ENCODE measurements around the gene YIF1B. TPM values are rescaled to one million over a fixed set of nuclear protein-coding genes. Genes with fewer than 3 reads are reported as not detected.

The YIF1B gene
- polyA plus RNA-seq, 1 donor (not counting 4 experiments of a cell fraction or from before 2014, with no cell fraction given): 38.1 TPM

GRCh38 chr19:38359242-38360021 lies 43.7 kb upstream of the YIF1B start:
- H2AFZ ChIP-seq (ENCODE audit: control insufficient read depth, low read length): no peak overlapping the region

DNA sequence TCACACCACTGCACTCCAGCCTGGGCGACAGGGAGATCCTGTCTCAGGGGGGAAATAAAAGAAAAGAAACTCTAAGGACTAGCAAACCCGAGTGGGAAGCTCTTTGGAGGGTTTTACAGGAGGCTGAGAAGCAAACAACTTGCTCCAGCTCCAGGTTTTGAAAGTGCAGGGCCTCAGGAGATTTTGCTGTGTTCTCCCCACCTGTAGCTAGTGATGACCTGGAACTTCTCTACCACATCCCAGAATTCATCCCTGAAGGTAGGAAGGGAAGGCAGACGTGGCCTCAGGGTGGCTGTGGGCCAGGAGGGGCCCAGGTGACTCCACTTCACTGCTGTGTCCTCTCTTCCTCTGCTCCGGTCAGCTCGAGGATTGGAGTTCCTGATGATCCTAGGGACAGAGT lies 42.3 kb upstream of the YIF1B start:
- peaks cover 30% of the 10 kb centered on the region for H3K27me3 ChIP-seq (ENCODE audit: control insufficient read depth, extremely low read depth, insufficient read depth, low read length)
- no peak overlapping the region for H3K4me2 ChIP-seq (ENCODE audit: control insufficient read depth, extremely low read depth, insufficient read depth, low read depth, low read length)
- H3K27ac ChIP-seq (ENCODE audit: control insufficient read depth, insufficient read depth, low read length): no peak overlapping the region
- no peaks in the 10 kb centered on the region for H3K9me3 ChIP-seq (ENCODE audit: control insufficient read depth, low read depth, low read length)
- no peaks in the 10 kb centered on the region for H3K9me1 ChIP-seq (ENCODE audit: control insufficient read depth, extremely low read depth, insufficient read depth, low read length)
- no peak for TF ChIP-seq EZH2 (IDR thresholded peaks at IDR 0.05; ENCODE audit: low read length)
- TF ChIP-seq, protein P1, sequence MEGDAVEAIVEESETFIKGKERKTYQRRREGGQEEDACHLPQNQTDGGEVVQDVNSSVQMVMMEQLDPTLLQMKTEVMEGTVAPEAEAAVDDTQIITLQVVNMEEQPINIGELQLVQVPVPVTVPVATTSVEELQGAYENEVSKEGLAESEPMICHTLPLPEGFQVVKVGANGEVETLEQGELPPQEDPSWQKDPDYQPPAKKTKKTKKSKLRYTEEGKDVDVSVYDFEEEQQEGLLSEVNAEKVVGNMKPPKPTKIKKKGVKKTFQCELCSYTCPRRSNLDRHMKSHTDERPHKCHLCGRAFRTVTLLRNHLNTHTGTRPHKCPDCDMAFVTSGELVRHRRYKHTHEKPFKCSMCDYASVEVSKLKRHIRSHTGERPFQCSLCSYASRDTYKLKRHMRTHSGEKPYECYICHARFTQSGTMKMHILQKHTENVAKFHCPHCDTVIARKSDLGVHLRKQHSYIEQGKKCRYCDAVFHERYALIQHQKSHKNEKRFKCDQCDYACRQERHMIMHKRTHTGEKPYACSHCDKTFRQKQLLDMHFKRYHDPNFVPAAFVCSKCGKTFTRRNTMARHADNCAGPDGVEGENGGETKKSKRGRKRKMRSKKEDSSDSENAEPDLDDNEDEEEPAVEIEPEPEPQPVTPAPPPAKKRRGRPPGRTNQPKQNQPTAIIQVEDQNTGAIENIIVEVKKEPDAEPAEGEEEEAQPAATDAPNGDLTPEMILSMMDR (optimal IDR thresholded peaks at IDR 0.05 in 1 of 3, IDR thresholded peaks at IDR 0.05 in 1 of 3, conservative IDR thresholded peaks at IDR 0.05 in 1 of 3; ENCODE audit: extremely low read depth in 1 of 3, insufficient read depth in 2 of 3, low read length in 3 of 3): no peak
- no peaks in the 10 kb centered on the region for H4K20me1 ChIP-seq (ENCODE audit: control insufficient read depth, extremely low read depth, insufficient read depth, low read length)
- no peak overlapping the region for H3K4me3 ChIP-seq (ENCODE audit: control insufficient read depth in 2 of 3, extremely low read depth in 1 of 3, insufficient read depth in 2 of 3, low read depth in 1 of 3, low read length in 3 of 3)
- DNase-seq (ENCODE audit: low read depth, low spot score) (no peak), FAIRE-seq (no peak)
- no peaks in the 10 kb centered on the region for H3K36me3 ChIP-seq (ENCODE audit: control insufficient read depth in 2 of 2, extremely low read depth in 1 of 2, insufficient read depth in 2 of 2, low read length in 2 of 2)
- peaks cover 6% of the 10 kb centered on the region for H3K4me1 ChIP-seq (ENCODE audit: control insufficient read depth, extremely low read depth, insufficient read depth, low read length)
- no peak overlapping the region for H3K9ac ChIP-seq (ENCODE audit: control insufficient read depth, extremely low read depth, insufficient read depth, low read length)
- no peak overlapping the region for H2AFZ ChIP-seq (ENCODE audit: control insufficient read depth, low read length)
- dilution Hi-C loops (cut with MboI; ENCODE audit: extremely low pct_ligation_motif_present, low sequenced_read_pairs): no loop called here
- no peaks in the 10 kb centered on the region for H3K79me2 ChIP-seq (ENCODE audit: control insufficient read depth, insufficient read depth, low read length)

More at GRCh38 chr19:38359242-38360021, 43.7 kb upstream of the YIF1B start:
- TF ChIP-seq, protein P1 (optimal IDR thresholded peaks at IDR 0.05 in 1 of 3, IDR thresholded peaks at IDR 0.05 in 1 of 3, conservative IDR thresholded peaks at IDR 0.05 in 1 of 3; ENCODE audit: extremely low read depth in 1 of 3, insufficient read depth in 2 of 3, low read length in 3 of 3): no peak
- TF ChIP-seq EZH2 (IDR thresholded peaks at IDR 0.05; ENCODE audit: low read length): no peak
- dilution Hi-C loops (cut with MboI; ENCODE audit: extremely low pct_ligation_motif_present, low sequenced_read_pairs): no loop called here
- Histone ChIP-seq H3K4me2 (ENCODE audit: control insufficient read depth, extremely low read depth, insufficient read depth, low read depth, low read length) (no peak overlapping the region), H3K9ac (ENCODE audit: control insufficient read depth, extremely low read depth, insufficient read depth, low read length) (no peak overlapping the region), H3K27ac (ENCODE audit: control insufficient read depth, insufficient read depth, low read length) (no peak overlapping the region), H3K4me3 (ENCODE audit: control insufficient read depth in 2 of 3, extremely low read depth in 1 of 3, insufficient read depth in 2 of 3, low read depth in 1 of 3, low read length in 3 of 3) (no peak overlapping the region), H3K36me3 (ENCODE audit: control insufficient read depth in 2 of 2, extremely low read depth in 1 of 2, insufficient read depth in 2 of 2, low read length in 2 of 2) (no peaks in the 10 kb centered on the region), H3K79me2 (ENCODE audit: control insufficient read depth, insufficient read depth, low read length) (no peaks in the 10 kb centered on the region), H3K27me3 (ENCODE audit: control insufficient read depth, extremely low read depth, insufficient read depth, low read length) (peaks cover 30% of the 10 kb centered on the region), H3K9me3 (ENCODE audit: control insufficient read depth, low read depth, low read length) (no peaks in the 10 kb centered on the region), H3K4me1 (ENCODE audit: control insufficient read depth, extremely low read depth, insufficient read depth, low read length) (peaks cover 6% of the 10 kb centered on the region), H4K20me1 (ENCODE audit: control insufficient read depth, extremely low read depth, insufficient read depth, low read length) (no peaks in the 10 kb centered on the region), H3K9me1 (ENCODE audit: control insufficient read depth, extremely low read depth, insufficient read depth, low read length) (no peaks in the 10 kb centered on the region)
- DNase-seq (ENCODE audit: low read depth, low spot score) (no peak), FAIRE-seq (no peak)
